IMR-90 (cell line): ENCODE data around the gene DGKQ. TPM values are rescaled to one million over a fixed set of nuclear protein-coding genes. Genes with fewer than 3 reads are reported as not detected.

Source experiments
- ATAC-seq: fragments of 200-7000 bp; cut with Tn5 transposase; 2 replicates; pipeline ENCODE4 v1.9.1; 2020; ENCODE audit warnings: low read depth, mild to moderate bottlenecking, moderate library complexity
- BruUV-seq: library from RNA; stranded (reverse); fragments of 400-500 nt; replicated peaks from 2 replicates; lab custom pipeline; 2021; lab: Mats Ljungman, UMichigan
- CTCF ChIA-PET: fragments of 300-600 bp; formaldehyde crosslinking; extraction: SDS; loops from one replicate; lab custom pipeline; 2021; ENCODE audit warnings: antibody characterized with exemption; lab: Yijun Ruan, JAX
- POLR2A ChIA-PET: fragments of 300-600 bp; sonication (Branson Sonifier 250); formaldehyde crosslinking; loops from one replicate; lab custom pipeline; 2022; ENCODE audit warnings: antibody characterized with exemption; ENCODE audit not compliant: unreplicated experiment; lab: Charles Lee
- DNase-seq: peaks from one replicate; pipeline ENCODE4 v3.0.0; 2013
- H2AFZ ChIP-seq: replicated peaks from 2 replicates; pipeline ENCODE3; 2013; ENCODE audit warnings: low read length, mild to moderate bottlenecking; ENCODE audit not compliant: poor library complexity
- H2AK5ac ChIP-seq: 2 replicates; pipeline ENCODE4 v1.6.1; 2013; ENCODE audit warnings: low read depth, low read length, inconsistent platforms
- H2AK9ac ChIP-seq: replicated peaks from 2 replicates; pipeline ENCODE3; 2013; ENCODE audit warnings: mild to moderate bottlenecking, low read depth, low read length, moderate library complexity; ENCODE audit not compliant: poor library complexity
- H2BK120ac ChIP-seq: 2 replicates; pipeline ENCODE4 v1.6.1; 2013; ENCODE audit warnings: low read depth, low read length, inconsistent platforms
- H2BK15ac ChIP-seq: 3 replicates; pipeline ENCODE4 v1.6.1; 2013; ENCODE audit warnings: low read depth, low read length, inconsistent platforms
- H2BK20ac ChIP-seq: 2 replicates; pipeline ENCODE4 v1.6.1; 2013; ENCODE audit warnings: low read depth, mild to moderate bottlenecking, inconsistent platforms, low read length, moderate library complexity
- H2BK5ac ChIP-seq: 2 replicates; pipeline ENCODE4 v1.6.1; 2013; ENCODE audit warnings: mild to moderate bottlenecking, low read depth, low read length, inconsistent platforms; ENCODE audit not compliant: poor library complexity, severe bottlenecking
- H3K14ac ChIP-seq: replicated peaks from 2 replicates; pipeline ENCODE4 v1.6.1; 2013; ENCODE audit warnings: low read depth, low read length, inconsistent platforms
- H3K18ac ChIP-seq: 2 replicates; pipeline ENCODE4 v1.6.1; 2013; ENCODE audit warnings: low read depth, low read length, control low read depth
- H3K23ac ChIP-seq: 2 replicates; pipeline ENCODE4 v1.6.1; 2013; ENCODE audit warnings: low read depth, low read length, inconsistent platforms
- H3K27ac ChIP-seq: 2 replicates; pipeline ENCODE4 v1.5.1; 2013; ENCODE audit warnings: mild to moderate bottlenecking, control low read depth, low read length; ENCODE audit not compliant: insufficient read depth
- H3K27me3 ChIP-seq: 2 replicates; pipeline ENCODE4 v1.6.1; 2013; ENCODE audit warnings: low read length; ENCODE audit not compliant: control insufficient read depth, insufficient read depth
- H3K36me3 ChIP-seq: 2 replicates; pipeline ENCODE4 v1.6.1; 2013; ENCODE audit warnings: low read length, mixed read lengths; ENCODE audit not compliant: control insufficient read depth, insufficient read depth
- H3K4ac ChIP-seq: 2 replicates; pipeline ENCODE4 v1.6.1; 2013; ENCODE audit warnings: low read depth, low read length, inconsistent platforms
- H3K4me1 ChIP-seq: 2 replicates; pipeline ENCODE4 v1.6.1; 2013; ENCODE audit warnings: low read length, mixed read lengths; ENCODE audit not compliant: control insufficient read depth, insufficient read depth
- H3K4me2 ChIP-seq: 2 replicates; pipeline ENCODE4 v1.6.1; 2013; ENCODE audit warnings: low read depth, mild to moderate bottlenecking, control low read depth, low read length, moderate library complexity
- H3K4me3 ChIP-seq: 2 replicates; pipeline ENCODE4 v1.5.1; 2013; ENCODE audit warnings: low read depth, mild to moderate bottlenecking, control low read depth, low read length, moderate library complexity; ENCODE audit not compliant: insufficient read depth
- H3K56ac ChIP-seq: 2 replicates; pipeline ENCODE4 v1.6.1; 2013; ENCODE audit warnings: low read length, inconsistent platforms; ENCODE audit not compliant: insufficient read depth; ENCODE audit errors: extremely low read depth
- H3K79me1 ChIP-seq, 2 experiments: 2 replicates each; pipeline ENCODE4 v1.6.1; 2013; ENCODE audit warnings: low read length in 2 of 2, inconsistent platforms in 1 of 2, low read depth in 1 of 2
- H3K9ac ChIP-seq: 2 replicates; pipeline ENCODE4 v1.6.1; 2013; ENCODE audit warnings: low read depth, low read length, control low read depth
- H3K9me1 ChIP-seq: 2 replicates; pipeline ENCODE4 v1.6.1; 2013; ENCODE audit warnings: low read length, inconsistent platforms; ENCODE audit not compliant: insufficient read depth
- H3K9me3 ChIP-seq: 2 replicates; pipeline ENCODE4 v1.6.1; 2013; ENCODE audit warnings: low read length; ENCODE audit not compliant: control insufficient read depth, insufficient read depth
- H4K20me1 ChIP-seq: 2 replicates; pipeline ENCODE4 v1.6.1; 2013; ENCODE audit warnings: low read length, inconsistent platforms; ENCODE audit not compliant: insufficient read depth
- H4K5ac ChIP-seq: 2 replicates; pipeline ENCODE4 v1.6.1; 2013; ENCODE audit warnings: mild to moderate bottlenecking, low read depth, low read length, control low read depth
- H4K8ac ChIP-seq, 2 experiments: 2 replicates each; pipeline ENCODE4 v1.6.1; 2013; ENCODE audit warnings: low read depth in 2 of 2, low read length in 2 of 2, control low read depth in 1 of 2, inconsistent platforms in 1 of 2
- H4K91ac ChIP-seq: 2 replicates; pipeline ENCODE4 v1.6.1; 2013; ENCODE audit warnings: low read depth, low read length, inconsistent platforms; ENCODE audit not compliant: insufficient read depth
- BHLHE40 ChIP-seq: fragments of 150-350 bp; IDR thresholded peaks from 2 replicates; pipeline ENCODE4 v1.6.1; 2016; ENCODE audit warnings: mild to moderate bottlenecking, low read depth, low read length
- CEBPB ChIP-seq: IDR thresholded peaks from 2 replicates; pipeline ENCODE4 v1.6.1; 2012; ENCODE audit warnings: low read depth, low read length, improper control_type of control experiment
- FOS ChIP-seq: fragments of 150-350 bp; IDR thresholded peaks from 2 replicates; pipeline ENCODE4 v1.6.1; 2016; ENCODE audit warnings: low read depth, low read length
- MAFK ChIP-seq: IDR thresholded peaks from 2 replicates; pipeline ENCODE4 v1.6.1; 2012; ENCODE audit warnings: low read depth, low read length, improper control_type of control experiment
- MAZ ChIP-seq: IDR thresholded peaks from 2 replicates; pipeline ENCODE4 v1.6.1; 2012; ENCODE audit warnings: low read depth, mild to moderate bottlenecking, low read length, improper control_type of control experiment, moderate library complexity, borderline replicate concordance
- MXI1 ChIP-seq: IDR thresholded peaks from 2 replicates; pipeline ENCODE4 v1.6.1; 2012; ENCODE audit warnings: low read depth, mild to moderate bottlenecking, low read length, moderate library complexity, borderline replicate concordance
- RAD21 ChIP-seq: IDR thresholded peaks from 2 replicates; pipeline ENCODE4 v1.6.1; 2012; ENCODE audit warnings: low read length, improper control_type of control experiment
- RCOR1 ChIP-seq: IDR thresholded peaks from 2 replicates; pipeline ENCODE4 v1.6.1; 2012; ENCODE audit warnings: mild to moderate bottlenecking, low read length, improper control_type of control experiment; ENCODE audit not compliant: insufficient replicate concordance
- RFX5 ChIP-seq: IDR thresholded peaks from 2 replicates; pipeline ENCODE4 v1.8.0; 2012; ENCODE audit warnings: low read depth, mild to moderate bottlenecking, low read length, moderate library complexity
- SMC3 ChIP-seq: fragments of 150-350 bp; IDR thresholded peaks from 2 replicates; pipeline ENCODE4 v1.6.1; 2016; ENCODE audit warnings: low read depth, mild to moderate bottlenecking, antibody characterized with exemption, low read length, moderate library complexity
- WGBS, 2 experiments: methylation state at CpG; one replicate each; pipeline versions ENCODE4 v1.1.5 to v1.1.7; 2013; ENCODE audit warnings: missing lambda C conversion rate in 2 of 2; ENCODE audit not compliant: insufficient read length in 1 of 2; ENCODE audit errors: extremely low coverage in 2 of 2; 5-methylcytosine and 5-hydroxymethylcytosine counted together
- dilution Hi-C: fragments of 300-500 bp; cut with HindIII; formaldehyde crosslinking; loops from one replicate; pipeline ENCODE4 v1.14.3; 2018; ENCODE audit warnings: low sequenced_read_pairs; ENCODE audit not compliant: unreplicated experiment
- in situ Hi-C: fragments of 300-500 bp; cut with MboI; formaldehyde crosslinking; loops from 3 replicates; pipeline ENCODE4 v1.14.3; 2019; ENCODE audit warnings: low sequenced_read_pairs, inconsistent platforms, mixed read lengths
- intact Hi-C: fragments of 100-400 bp; cut with micrococcal nuclease; formaldehyde crosslinking; loops from 2 replicates; pipeline ENCODE4 v1.10.0; 2022
- polyA plus RNA-seq, 3 experiments: library from polyadenylated mRNA; depleted of rRNA; stranded (reverse); fragments of >200 nt; gene quantifications; 2 replicates each; pipeline ENCODE4 v1.2.3, GENCODE V29; 2012; ENCODE audit warnings: low replicate concordance in 1 of 3
- total RNA-seq: library from RNA; depleted of rRNA; stranded (reverse); fragments of >200 nt; gene quantifications from 2 replicates; pipeline ENCODE4 v1.2.3, GENCODE V29; 2012
- TF ChIP-seq, protein P1 (sequence below): conservative IDR thresholded peaks from 2 replicates; pipeline ENCODE4 v1.5.1; 2012; ENCODE audit warnings: mild to moderate bottlenecking, low read depth, low read length, improper control_type of control experiment
- TF ChIP-seq, protein P2 (sequence below): fragments of 150-350 bp; IDR thresholded peaks from 2 replicates; pipeline ENCODE4 v1.6.1; 2016; ENCODE audit warnings: low read depth, mild to moderate bottlenecking, low read length, moderate library complexity, borderline replicate concordance

Gene DGKQ
- total and polyA plus RNA-seq, 2 of the 4 experiments (the other 2 are of a cell fraction), result 4.3 to 15.6 TPM

DNA sequence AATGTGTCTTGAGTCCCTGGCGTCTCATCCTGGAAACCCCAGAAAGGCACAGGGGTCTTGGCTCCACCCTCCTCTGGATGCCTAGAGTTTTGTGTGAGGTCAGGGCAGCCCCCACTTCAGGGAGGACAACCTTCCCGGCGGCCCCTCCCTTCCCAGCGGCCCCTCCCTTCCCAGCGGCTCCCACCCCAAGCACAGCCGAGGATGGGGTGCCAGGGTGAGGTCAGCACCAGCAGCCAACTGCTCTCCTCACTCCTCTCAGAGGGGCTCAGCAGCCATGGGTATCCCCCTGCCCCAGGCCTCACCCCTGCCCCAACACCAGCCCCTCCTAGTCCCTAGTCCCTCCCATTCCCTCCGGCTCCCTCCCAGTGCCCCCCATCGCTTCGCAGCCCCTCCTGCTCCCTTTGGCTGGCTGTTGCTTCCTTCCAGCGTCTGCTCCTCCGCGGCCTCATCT, 17.4 kb downstream of the DGKQ start:
- TF ChIP-seq FOS, result no peak
- TF ChIP-seq, protein P1, sequence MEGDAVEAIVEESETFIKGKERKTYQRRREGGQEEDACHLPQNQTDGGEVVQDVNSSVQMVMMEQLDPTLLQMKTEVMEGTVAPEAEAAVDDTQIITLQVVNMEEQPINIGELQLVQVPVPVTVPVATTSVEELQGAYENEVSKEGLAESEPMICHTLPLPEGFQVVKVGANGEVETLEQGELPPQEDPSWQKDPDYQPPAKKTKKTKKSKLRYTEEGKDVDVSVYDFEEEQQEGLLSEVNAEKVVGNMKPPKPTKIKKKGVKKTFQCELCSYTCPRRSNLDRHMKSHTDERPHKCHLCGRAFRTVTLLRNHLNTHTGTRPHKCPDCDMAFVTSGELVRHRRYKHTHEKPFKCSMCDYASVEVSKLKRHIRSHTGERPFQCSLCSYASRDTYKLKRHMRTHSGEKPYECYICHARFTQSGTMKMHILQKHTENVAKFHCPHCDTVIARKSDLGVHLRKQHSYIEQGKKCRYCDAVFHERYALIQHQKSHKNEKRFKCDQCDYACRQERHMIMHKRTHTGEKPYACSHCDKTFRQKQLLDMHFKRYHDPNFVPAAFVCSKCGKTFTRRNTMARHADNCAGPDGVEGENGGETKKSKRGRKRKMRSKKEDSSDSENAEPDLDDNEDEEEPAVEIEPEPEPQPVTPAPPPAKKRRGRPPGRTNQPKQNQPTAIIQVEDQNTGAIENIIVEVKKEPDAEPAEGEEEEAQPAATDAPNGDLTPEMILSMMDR, result no peak
- TF ChIP-seq MAFK, result no peak
- TF ChIP-seq RAD21, result no peak
- TF ChIP-seq RFX5, result no peak
- no peak for TF ChIP-seq RCOR1
- TF ChIP-seq MXI1, result no peak
- no peak for TF ChIP-seq MAZ
- TF ChIP-seq SMC3, result no peak
- TF ChIP-seq BHLHE40, result no peak
- TF ChIP-seq, protein P2, sequence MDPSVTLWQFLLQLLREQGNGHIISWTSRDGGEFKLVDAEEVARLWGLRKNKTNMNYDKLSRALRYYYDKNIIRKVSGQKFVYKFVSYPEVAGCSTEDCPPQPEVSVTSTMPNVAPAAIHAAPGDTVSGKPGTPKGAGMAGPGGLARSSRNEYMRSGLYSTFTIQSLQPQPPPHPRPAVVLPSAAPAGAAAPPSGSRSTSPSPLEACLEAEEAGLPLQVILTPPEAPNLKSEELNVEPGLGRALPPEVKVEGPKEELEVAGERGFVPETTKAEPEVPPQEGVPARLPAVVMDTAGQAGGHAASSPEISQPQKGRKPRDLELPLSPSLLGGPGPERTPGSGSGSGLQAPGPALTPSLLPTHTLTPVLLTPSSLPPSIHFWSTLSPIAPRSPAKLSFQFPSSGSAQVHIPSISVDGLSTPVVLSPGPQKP, result no peak
- no peak for TF ChIP-seq CEBPB
- Histone ChIP-seq H3K14ac (no peak overlapping the region), H2BK120ac (no peak overlapping the region), H3K4me3 (no peak overlapping the region), H2BK5ac (no peak overlapping the region), H4K91ac (no peak overlapping the region), H3K4me1 (no peaks in the 10 kb centered on the region), H3K36me3 (peaks cover 28% of the 10 kb centered on the region), H4K20me1 (0 out of 2 replicates have a peak, but pooled peaks cover under 1% of the 10 kb centered on the region), H3K79me1 (no peaks in the 10 kb centered on the region), H3K27me3 (no peaks in the 10 kb centered on the region), H3K4ac (no peak overlapping the region), H4K5ac (no peak overlapping the region), H3K9ac (no peak overlapping the region), H2AK9ac (no peak overlapping the region), H2BK20ac (no peak overlapping the region), H2AK5ac (no peak overlapping the region), H3K4me2 (no peak overlapping the region), H3K9me3 (no peaks in the 10 kb centered on the region), H3K23ac (no peak overlapping the region), H2AFZ (no peak overlapping the region), H3K56ac (no peak overlapping the region), H2BK15ac (no peak overlapping the region), H4K8ac (no peak overlapping the region), H3K27ac (no peak overlapping the region), H3K18ac (no peak overlapping the region), H3K9me1 (0 out of 2 replicates have a peak, but pooled peaks cover 2% of the 10 kb centered on the region)
- ChIA-PET CTCF (no interaction called here), POLR2A (no interaction called here)
- DNase-seq (no peak), ATAC-seq (no peak)
- no TSS peak for BruUV-seq
- 100% methylated on average over 2 of the region's 12 CpGs; no CpG with 5 or more reads in 1 of the 2 experiments for WGBS, 2 experiments
- intact Hi-C loops, result no loop called here
- in situ Hi-C loops, result no loop called here
- dilution Hi-C loops, result no loop called here
